OCI-LY7 (cell line): Measurements from ENCODE around the gene ELMOD3.

Source experiments
- CTCF ChIP-seq: fragments of 200-600 bp; sonication (generic); conservative IDR thresholded peaks from 2 replicates; pipeline ENCODE4 v1.5.1; 2014; ENCODE audit warnings: mild to moderate bottlenecking, antibody characterized with exemption, low read length, moderate library complexity, mixed read lengths
- EZH2phosphoT487 ChIP-seq: fragments of 200-600 bp; sonication (generic); IDR thresholded peaks from 2 replicates; pipeline ENCODE4 v1.6.1; 2018; ENCODE audit warnings: low read depth, borderline replicate concordance, mild to moderate bottlenecking, mixed run types, antibody characterized with exemption, low read length, moderate library complexity, mixed read lengths

DNA sequence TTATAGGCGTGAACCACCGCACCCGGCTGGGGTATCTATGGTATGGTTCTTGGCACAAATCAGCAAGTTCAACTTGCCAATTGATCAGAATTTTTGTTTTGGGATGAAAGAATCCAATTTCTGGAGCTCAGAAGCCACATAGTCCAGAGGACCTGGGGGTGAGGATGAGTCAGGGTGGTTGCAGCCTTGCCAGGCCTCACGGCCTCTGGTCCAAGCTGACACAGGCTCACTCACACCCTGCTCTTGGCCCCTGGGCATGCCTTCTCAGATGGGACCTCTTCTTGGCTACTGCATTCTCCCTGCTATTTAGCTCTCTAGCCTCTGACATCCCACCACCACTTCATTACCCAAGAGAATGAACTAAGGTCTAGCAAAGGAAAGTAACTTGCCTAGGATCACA is 39.3 kb downstream of the ELMOD3 start:
- TF ChIP-seq CTCF (no peak), EZH2phosphoT487 (no peak)
